Vagina (tissue), 2 donors: ENCODE results near the gene PHF23.

Experiments
- POLR2A ChIP-seq, 2 donors: fragments of 450-650 bp; IDR thresholded peaks; one replicate each; pipeline ENCODE4 v1.6.1; 2017; ENCODE audit warnings: antibody characterized with exemption in 2 of 2, mild to moderate bottlenecking in 2 of 2, moderate library complexity in 2 of 2
- POLR2AphosphoS5 ChIP-seq, 2 donors: sonication (generic); formaldehyde crosslinking; IDR thresholded peaks; one replicate each; pipeline ENCODE4 v1.9.0; 2017; ENCODE audit warnings: antibody characterized with exemption in 2 of 2, mild to moderate bottlenecking in 2 of 2, low read depth in 1 of 2; ENCODE audit not compliant: insufficient read depth in 1 of 2
- TF ChIP-seq, protein P1 (sequence below), 3 experiments: fragments of 450-650 bp in 2 of 3; fragments of 200-600 bp in 1 of 3; sonication (generic) in 1 of 3; IDR thresholded peaks; one replicate each; pipeline ENCODE4 v1.5.1; 2017 to 2019; ENCODE audit warnings: antibody characterized with exemption in 3 of 3, mild to moderate bottlenecking in 2 of 3, moderate library complexity in 2 of 3

DNA sequence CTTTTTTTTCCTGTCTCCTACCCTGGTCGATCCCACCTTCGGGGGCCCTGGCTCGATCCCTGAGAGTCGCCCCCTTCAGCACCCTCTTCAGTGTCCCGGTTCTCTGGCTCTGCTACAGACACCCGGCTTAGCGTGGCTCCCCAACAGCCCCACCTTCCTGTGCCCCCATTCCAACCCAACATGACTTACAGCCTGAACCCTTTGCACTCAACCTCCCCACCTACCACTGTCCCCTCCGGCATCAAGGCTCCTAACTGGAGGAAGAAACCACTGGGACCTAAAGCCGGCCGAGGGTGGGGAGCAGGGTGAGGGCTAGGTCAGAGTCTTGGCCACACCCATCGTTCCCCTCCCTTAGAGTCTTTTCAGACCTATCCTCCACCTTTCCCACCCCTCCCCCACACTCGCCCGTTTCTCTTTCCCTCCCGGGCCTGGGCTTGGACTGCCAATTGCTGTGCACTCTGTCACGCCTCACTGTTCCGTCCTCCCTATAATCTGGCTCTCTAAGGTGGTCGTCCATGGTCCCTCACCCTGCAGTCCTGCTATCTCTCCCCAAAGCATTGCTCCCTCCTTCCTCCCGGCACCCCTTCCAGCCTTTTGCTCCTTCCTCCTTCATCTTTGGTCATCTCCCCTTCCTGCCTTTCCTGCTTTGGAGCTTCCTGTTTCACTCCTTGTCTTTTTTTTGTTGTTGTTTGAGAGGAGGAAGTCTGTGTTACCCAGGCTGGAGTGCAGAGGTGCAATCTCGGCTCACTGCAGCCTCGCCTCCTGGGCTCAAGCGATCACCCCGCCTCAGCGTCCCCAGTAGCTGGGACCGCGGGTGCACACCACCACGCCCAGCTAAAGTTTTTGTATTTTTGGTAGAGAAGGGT, 23.9 kb upstream of the PHF23 start:
- TF ChIP-seq, protein P1, sequence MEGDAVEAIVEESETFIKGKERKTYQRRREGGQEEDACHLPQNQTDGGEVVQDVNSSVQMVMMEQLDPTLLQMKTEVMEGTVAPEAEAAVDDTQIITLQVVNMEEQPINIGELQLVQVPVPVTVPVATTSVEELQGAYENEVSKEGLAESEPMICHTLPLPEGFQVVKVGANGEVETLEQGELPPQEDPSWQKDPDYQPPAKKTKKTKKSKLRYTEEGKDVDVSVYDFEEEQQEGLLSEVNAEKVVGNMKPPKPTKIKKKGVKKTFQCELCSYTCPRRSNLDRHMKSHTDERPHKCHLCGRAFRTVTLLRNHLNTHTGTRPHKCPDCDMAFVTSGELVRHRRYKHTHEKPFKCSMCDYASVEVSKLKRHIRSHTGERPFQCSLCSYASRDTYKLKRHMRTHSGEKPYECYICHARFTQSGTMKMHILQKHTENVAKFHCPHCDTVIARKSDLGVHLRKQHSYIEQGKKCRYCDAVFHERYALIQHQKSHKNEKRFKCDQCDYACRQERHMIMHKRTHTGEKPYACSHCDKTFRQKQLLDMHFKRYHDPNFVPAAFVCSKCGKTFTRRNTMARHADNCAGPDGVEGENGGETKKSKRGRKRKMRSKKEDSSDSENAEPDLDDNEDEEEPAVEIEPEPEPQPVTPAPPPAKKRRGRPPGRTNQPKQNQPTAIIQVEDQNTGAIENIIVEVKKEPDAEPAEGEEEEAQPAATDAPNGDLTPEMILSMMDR (IDR thresholded peaks at IDR 0.05) = no peak
- TF ChIP-seq POLR2A (IDR thresholded peaks at IDR 0.05) (no peak), POLR2AphosphoS5 (IDR thresholded peaks at IDR 0.05; ENCODE audit: insufficient read depth in 1 of 2, low read depth in 1 of 2) (no peak)
